IPS-NIHi7 (cell line): ENCODE results near the gene KLF13.

Source experiments
- DNase-seq: peaks from one replicate; pipeline ENCODE4 v3.0.0; 2012; ENCODE audit warnings: mixed read lengths; ENCODE audit errors: extremely low spot score

KLF13 gene

DNA sequence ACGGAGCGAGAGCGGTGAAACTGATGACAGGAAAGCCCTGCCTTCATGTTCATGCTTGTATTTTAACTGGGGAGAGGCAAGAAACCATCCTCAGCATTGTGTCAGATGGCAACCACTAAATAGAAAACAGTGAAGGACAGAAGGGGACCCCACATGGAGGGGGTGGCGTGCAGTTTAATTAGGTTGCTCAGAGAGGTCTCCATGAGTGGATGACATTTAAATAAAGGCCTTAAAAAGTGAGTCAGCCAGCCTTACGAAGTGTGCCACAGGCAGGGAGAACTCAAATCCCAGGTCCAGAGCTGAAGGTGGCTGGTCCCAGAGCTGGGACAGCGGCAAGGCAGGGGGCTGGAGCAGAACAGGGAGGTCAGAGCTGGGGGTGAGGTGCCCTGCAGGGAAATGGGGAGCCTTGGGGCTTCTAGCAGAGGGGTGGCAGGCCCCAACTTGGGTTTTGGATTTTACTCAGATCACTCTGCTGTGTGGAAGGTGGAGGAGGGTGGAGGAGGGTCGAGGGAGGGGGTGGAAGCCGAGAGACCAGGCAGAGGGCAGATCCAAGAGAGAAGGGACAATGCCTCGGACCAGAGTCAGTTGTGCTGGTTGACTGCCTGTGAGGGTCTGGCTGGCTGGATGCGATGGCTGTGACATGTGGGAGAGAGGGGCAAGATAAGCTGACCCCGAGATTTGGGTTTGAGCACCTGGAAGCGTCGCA, 73.7 kb downstream of the KLF13 start:
- DNase-seq: peak; percentile 7

GRCh38 chr15:31401282-31401681, 74.6 kb downstream of the KLF13 start:
- DNase-seq: peak; percentile 2

- DNase-seq: peak; percentile 2
Observed at GRCh38 chr15:31402003-31402402, 75.4 kb downstream of the KLF13 start.

DNA sequence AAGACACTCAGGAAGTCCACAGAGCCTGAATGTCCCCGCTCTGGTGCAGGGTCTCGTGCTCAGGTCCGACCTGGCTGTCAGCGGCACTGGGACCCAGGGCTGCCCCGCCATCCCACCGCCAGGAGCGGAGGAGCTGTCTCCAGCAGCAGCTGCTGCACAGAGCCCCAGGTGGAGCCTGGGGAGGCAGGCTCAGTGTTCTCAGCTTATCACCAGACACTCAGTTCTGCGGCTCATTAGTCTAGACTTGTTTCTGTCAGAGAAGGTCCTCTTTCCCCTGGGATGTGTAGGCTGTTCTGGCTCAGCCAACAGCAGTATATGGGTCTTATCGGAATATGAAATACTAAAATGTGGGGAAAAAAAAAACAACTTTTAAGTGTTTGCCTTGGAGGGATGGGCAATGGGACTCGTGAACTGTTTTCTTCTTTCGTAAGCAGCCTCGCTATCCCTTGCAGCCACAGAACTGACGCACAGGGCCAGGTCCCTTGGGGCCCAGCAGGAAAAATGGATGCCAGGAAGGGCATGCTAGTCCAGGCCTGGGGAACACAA, 75.9 kb downstream of the KLF13 start:
- peak; percentile 35 for DNase-seq

DNA sequence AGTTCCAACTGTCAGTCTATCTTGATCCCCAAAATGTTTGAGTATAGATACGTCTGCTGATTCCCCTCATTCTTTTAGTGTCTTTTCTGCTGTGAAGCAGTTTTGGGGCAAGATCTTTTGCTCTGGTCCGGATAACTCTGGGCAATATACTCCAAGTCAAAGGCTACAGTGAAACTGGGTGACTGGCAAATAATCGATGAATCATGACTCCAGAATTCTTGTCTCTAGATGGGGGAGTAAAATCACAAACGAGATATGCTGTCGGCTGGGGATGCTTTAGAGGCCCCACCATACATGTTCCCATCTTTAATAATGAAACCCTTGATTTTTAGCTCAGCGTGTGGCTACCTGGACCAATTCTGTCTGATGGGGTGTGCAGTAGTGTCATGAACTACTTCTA, 76.5 kb downstream of the KLF13 start:
- no peak for DNase-seq

GRCh38 chr15:31403606-31404005, 77.0 kb downstream of the KLF13 start:
- DNase-seq: no peak

GRCh38 chr15:31404345-31404744, 77.7 kb downstream of the KLF13 start:
- DNase-seq: no peak

GRCh38 chr15:31405200-31405920, 78.7 kb downstream of the KLF13 start:
- DNase-seq: no peak

- DNase-seq: no peak
Observed at GRCh38 chr15:31407376-31407775, 80.7 kb downstream of the KLF13 start.

- no peak for DNase-seq
Observed at GRCh38 chr15:31407851-31408250, 81.2 kb downstream of the KLF13 start.

DNA sequence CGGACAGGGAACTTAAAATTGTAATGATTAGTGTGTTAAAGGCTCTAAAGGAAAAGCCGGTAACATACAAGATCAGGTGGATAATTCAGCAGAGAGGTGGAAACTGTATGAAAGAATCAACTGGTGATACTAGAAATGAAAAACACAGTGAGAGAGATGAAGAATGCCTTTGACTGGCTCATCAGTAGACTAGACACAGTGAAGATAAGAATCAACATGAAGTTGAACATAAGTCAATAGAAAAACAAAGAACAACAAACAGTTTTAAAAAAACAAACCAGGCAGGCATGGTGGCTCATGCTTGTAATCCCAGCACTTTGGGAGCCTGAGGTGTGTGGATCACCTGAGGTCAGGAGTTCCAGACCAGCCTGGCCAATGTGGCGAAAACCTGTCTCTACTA, 82.1 kb downstream of the KLF13 start:
- no peak for DNase-seq

DNA sequence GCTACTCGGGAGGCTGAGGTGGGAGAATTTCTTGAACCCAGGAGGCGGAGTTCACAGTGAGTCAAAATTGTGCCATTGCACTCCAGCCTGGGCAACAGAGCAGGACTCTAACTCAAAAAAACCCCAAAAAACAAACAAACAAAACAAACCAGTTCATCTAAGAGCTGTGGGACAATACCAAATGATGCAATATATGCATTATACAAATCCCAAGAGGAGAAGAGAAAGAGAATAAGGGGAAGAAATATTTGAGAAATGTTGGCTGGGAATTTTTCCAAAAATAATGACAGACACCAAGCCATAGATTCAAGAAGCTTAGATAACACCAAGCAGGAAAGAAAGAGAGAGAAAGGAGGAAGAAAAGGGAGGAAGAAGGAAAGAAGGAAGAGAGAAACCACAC, 82.5 kb downstream of the KLF13 start:
- DNase-seq: no peak

GRCh38 chr15:31412824-31413223, 86.2 kb downstream of the KLF13 start:
- no peak for DNase-seq

DNA sequence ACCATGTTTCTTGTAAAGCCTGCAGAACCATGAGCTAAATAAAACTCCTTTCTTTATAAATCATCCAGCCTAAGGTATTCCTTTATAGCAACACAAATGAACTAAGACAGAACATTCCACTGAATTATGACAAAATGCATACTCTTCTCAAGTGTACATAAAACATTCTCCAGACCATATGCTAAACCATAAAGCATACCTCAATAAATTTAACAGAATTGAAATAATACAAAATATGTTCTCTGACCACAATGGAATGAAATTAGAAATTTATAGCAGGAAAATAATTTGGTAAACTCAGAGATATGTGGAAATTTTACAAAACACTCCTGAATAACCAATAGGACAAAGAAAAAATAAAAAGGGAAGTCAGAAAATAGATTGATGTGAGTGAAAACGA, 88.6 kb downstream of the KLF13 start:
- no peak for DNase-seq

GRCh38 chr15:31419820-31420219, 93.2 kb downstream of the KLF13 start:
- DNase-seq: no peak

DNA sequence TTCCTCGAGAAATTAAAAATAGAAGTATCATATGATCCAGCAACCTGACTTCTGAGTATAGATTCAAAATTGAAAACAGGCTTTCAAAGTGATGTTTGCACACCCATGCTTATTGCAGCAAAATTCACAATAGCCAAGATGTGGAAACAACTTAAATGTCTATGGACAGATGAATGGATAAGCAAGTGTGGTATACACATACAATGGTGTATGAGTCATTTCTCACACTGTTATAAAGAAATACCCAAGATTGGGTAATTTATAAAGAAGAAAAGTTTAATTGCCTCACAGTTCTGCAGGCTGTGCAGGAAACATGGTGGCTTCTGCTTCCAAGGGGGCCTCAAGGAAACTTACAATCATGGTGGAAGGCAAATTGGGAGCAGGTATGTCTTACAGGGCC, 100.8 kb downstream of the KLF13 start:
- no peak for DNase-seq
